HG03521 (cell line): ENCODE results near the gene IL7R.
A peak's percentile ranks its signal among the peaks of the same experiment; 100 is the strongest.

ENCODE experiments used
- ATAC-seq: cut with Tn5 transposase; IDR thresholded peaks from one replicate; pipeline ENCODE4 v1.9.1; 2021; ENCODE audit warnings: mild to moderate bottlenecking, moderate library complexity; ENCODE audit not compliant: unreplicated experiment

IL7R gene

GRCh38 chr5:35856765-35857351, at the start of gene IL7R:
TSS of gene IL7R (plus strand) at chr5:35856891. CDS start at chr5:35856978, 87 bp downstream.
- ATAC-seq: no peak

- no peak for ATAC-seq
Measured at GRCh38 chr5:35810601-35811000, 46.1 kb upstream of the IL7R start.

- ATAC-seq: no peak
Measured at GRCh38 chr5:35811108-35811741, 45.5 kb upstream of the IL7R start.

- ATAC-seq: no peak
Measured at GRCh38 chr5:35813521-35813920, 43.2 kb upstream of the IL7R start.

GRCh38 chr5:35815089-35815936, 41.4 kb upstream of the IL7R start:
- peak; percentile 86 for ATAC-seq

GRCh38 chr5:35816881-35817521, 39.7 kb upstream of the IL7R start:
- no peak for ATAC-seq

- no peak for ATAC-seq
Measured at GRCh38 chr5:35819026-35819425, 37.7 kb upstream of the IL7R start.

- ATAC-seq: no peak
Measured at GRCh38 chr5:35819668-35820067, 37.0 kb upstream of the IL7R start.

GRCh38 chr5:35820735-35821134, 36.0 kb upstream of the IL7R start:
- ATAC-seq: no peak

- ATAC-seq: no peak
Measured at GRCh38 chr5:35821513-35821912, 35.2 kb upstream of the IL7R start.

- no peak for ATAC-seq
Measured at GRCh38 chr5:35822511-35822910, 34.2 kb upstream of the IL7R start.

- ATAC-seq: no peak
Measured at GRCh38 chr5:35823347-35824098, 33.2 kb upstream of the IL7R start.

- no peak for ATAC-seq
Measured at GRCh38 chr5:35826056-35826455, 30.6 kb upstream of the IL7R start.

- ATAC-seq: no peak
Measured at GRCh38 chr5:35826554-35826953, 30.1 kb upstream of the IL7R start.

- ATAC-seq: no peak
Measured at GRCh38 chr5:35828082-35828598, 28.6 kb upstream of the IL7R start.

- no peak for ATAC-seq
Measured at GRCh38 chr5:35830587-35830986, 26.1 kb upstream of the IL7R start.

- ATAC-seq: no peak
Measured at GRCh38 chr5:35832762-35833161, 23.9 kb upstream of the IL7R start.

- ATAC-seq: no peak
Measured at GRCh38 chr5:35833224-35833623, 23.5 kb upstream of the IL7R start.

- ATAC-seq: no peak
Measured at GRCh38 chr5:35835796-35836742, 20.6 kb upstream of the IL7R start.
